GM12864 (cell line): ENCODE data around the gene PMEPA1.

ENCODE experiments used
- DNase-seq: peaks from one replicate; pipeline ENCODE4 v3.0.0-alpha.2; 2011; ENCODE audit warnings: low read depth
- H3K4me3 ChIP-seq: 2 replicates; pipeline ENCODE4 v1.5.1; 2011; ENCODE audit warnings: mild to moderate bottlenecking, low read depth, low read length, control low read depth
- CTCF ChIP-seq: IDR thresholded peaks from 2 replicates; pipeline ENCODE4 v1.5.1; 2011; ENCODE audit warnings: low read depth, mild to moderate bottlenecking, moderate library complexity, low read length, control low read depth, inconsistent platforms; ENCODE audit errors: missing control alignments

PMEPA1 gene

GRCh38 chr20:57653546-57653900, 56.3 kb downstream of the PMEPA1 start:
- TF ChIP-seq CTCF = no peak
- H3K4me3 ChIP-seq = no peak overlapping the region
- no peak for DNase-seq

- H3K4me3 ChIP-seq = no peak overlapping the region
- no peak for DNase-seq
- peak; percentile 27 for TF ChIP-seq CTCF
Measured at GRCh38 chr20:57652606-57653545, 56.9 kb downstream of the PMEPA1 start.

- no peak for DNase-seq
- H3K4me3 ChIP-seq = no peak overlapping the region
- TF ChIP-seq CTCF = no peak
Measured at GRCh38 chr20:57651881-57652605, 57.8 kb downstream of the PMEPA1 start.

GRCh38 chr20:57650756-57651483, 58.9 kb downstream of the PMEPA1 start:
- no peak for DNase-seq
- TF ChIP-seq CTCF = no peak
- no peak overlapping the region for H3K4me3 ChIP-seq

- TF ChIP-seq CTCF = no peak
- no peak for DNase-seq
Measured at GRCh38 chr20:57650266-57650665, 59.5 kb downstream of the PMEPA1 start.

GRCh38 chr20:57649617-57650015, 60.2 kb downstream of the PMEPA1 start:
- no peak for TF ChIP-seq CTCF
- no peak overlapping the region for H3K4me3 ChIP-seq
- no peak for DNase-seq

More at GRCh38 chr20:57650266-57650665, 59.5 kb downstream of the PMEPA1 start:
- no peak overlapping the region for H3K4me3 ChIP-seq
